Ramos (cell line): Measurements from ENCODE around the gene FADS1.

Experiments
- in situ Hi-C: fragments of 300-500 bp; cut with MboI; formaldehyde crosslinking; loops from one replicate; pipeline ENCODE4 v1.14.3; 2022; ENCODE audit warnings: low sequenced_read_pairs; ENCODE audit not compliant: unreplicated experiment

FADS1 gene

GRCh38 chr11:61780581-61781162 lies 36.1 kb downstream of the FADS1 start:
- in situ Hi-C loops = no loop called here

- in situ Hi-C loops = no loop called here
These were observed 36.9 kb downstream of the FADS1 start for GRCh38 chr11:61779666-61780525.

GRCh38 chr11:61778920-61779650 lies 37.7 kb downstream of the FADS1 start:
- in situ Hi-C loops = no loop called here

GRCh38 chr11:61778357-61778886 lies 38.4 kb downstream of the FADS1 start:
- in situ Hi-C loops = no loop called here

GRCh38 chr11:61777234-61778090 lies 39.3 kb downstream of the FADS1 start:
- in situ Hi-C loops = no loop called here

- in situ Hi-C loops = no loop called here
These were observed 40.2 kb downstream of the FADS1 start for GRCh38 chr11:61776561-61777075.

GRCh38 chr11:61775606-61776554 lies 40.9 kb downstream of the FADS1 start:
- in situ Hi-C loops = no loop called here

GRCh38 chr11:61775106-61775505 lies 41.7 kb downstream of the FADS1 start:
- in situ Hi-C loops = no loop called here

GRCh38 chr11:61774411-61774810 lies 42.4 kb downstream of the FADS1 start:
- in situ Hi-C loops = no loop called here

- in situ Hi-C loops = no loop called here
These were observed 43.0 kb downstream of the FADS1 start for GRCh38 chr11:61773809-61774208.

GRCh38 chr11:61773356-61773755 lies 43.4 kb downstream of the FADS1 start:
- in situ Hi-C loops = no loop called here

- in situ Hi-C loops = no loop called here
These were observed 44.8 kb downstream of the FADS1 start for GRCh38 chr11:61771985-61772455.

- in situ Hi-C loops = no loop called here
These were observed 45.5 kb downstream of the FADS1 start for GRCh38 chr11:61771195-61771894.

- in situ Hi-C loops = no loop called here
These were observed 46.7 kb downstream of the FADS1 start for GRCh38 chr11:61769946-61770683.

GRCh38 chr11:61769169-61769920 lies 47.5 kb downstream of the FADS1 start:
- in situ Hi-C loops = no loop called here

GRCh38 chr11:61768376-61769076 lies 48.3 kb downstream of the FADS1 start:
- in situ Hi-C loops = no loop called here
